D721Med (cell line): Measurements from ENCODE around the gene PPM1H.
"Not testable (repeated sequence)": the region's sequence is repeated elsewhere in the genome, so short reads cannot be mapped to it uniquely, and the experiment has no call there.

Experiments
- DNase-seq: peaks from one replicate; pipeline ENCODE4 v3.0.0; 2011; ENCODE audit warnings: low spot score; ENCODE audit not compliant: insufficient read length
- FAIRE-seq: peaks from 2 replicates; lab custom pipeline; 2011; peaks lifted over from hg19 to GRCh38; lab: Jason Lieb, UNC
- CTCF ChIP-seq: IDR thresholded peaks from 2 replicates; pipeline ENCODE4 v1.5.1; 2012; ENCODE audit warnings: mild to moderate bottlenecking, control low read depth; ENCODE audit not compliant: insufficient read depth; ENCODE audit errors: missing control alignments

PPM1H gene

GRCh38 chr12:62827042-62827441 is 107.9 kb downstream of the PPM1H start:
- FAIRE-seq (no peak), DNase-seq (no peak)
- TF ChIP-seq CTCF = no peak

GRCh38 chr12:62817556-62818271 is 117.2 kb downstream of the PPM1H start:
- no peak for DNase-seq
- no peak for TF ChIP-seq CTCF
- FAIRE-seq = no peak

- FAIRE-seq (no peak), DNase-seq (no peak)
- no peak for TF ChIP-seq CTCF
Observed at GRCh38 chr12:62814243-62814642, 120.7 kb downstream of the PPM1H start.

- TF ChIP-seq CTCF = peak; percentile 84
- FAIRE-seq (no peak), DNase-seq (no peak)
Observed at GRCh38 chr12:62813031-62813829, 121.7 kb downstream of the PPM1H start.

- DNase-seq, FAIRE-seq: not testable (repeated sequence)
Observed at GRCh38 chr12:62811481-62811880, 123.5 kb downstream of the PPM1H start.

- DNase-seq = no peak
- FAIRE-seq = no peak
- TF ChIP-seq CTCF = no peak
Observed at GRCh38 chr12:62808166-62808879, 126.6 kb downstream of the PPM1H start.

GRCh38 chr12:62806893-62807292 is 128.1 kb downstream of the PPM1H start:
- DNase-seq (no peak), FAIRE-seq (no peak)
- TF ChIP-seq CTCF = no peak
